Measurements from ENCODE around the gene PRDM7.

DNA sequence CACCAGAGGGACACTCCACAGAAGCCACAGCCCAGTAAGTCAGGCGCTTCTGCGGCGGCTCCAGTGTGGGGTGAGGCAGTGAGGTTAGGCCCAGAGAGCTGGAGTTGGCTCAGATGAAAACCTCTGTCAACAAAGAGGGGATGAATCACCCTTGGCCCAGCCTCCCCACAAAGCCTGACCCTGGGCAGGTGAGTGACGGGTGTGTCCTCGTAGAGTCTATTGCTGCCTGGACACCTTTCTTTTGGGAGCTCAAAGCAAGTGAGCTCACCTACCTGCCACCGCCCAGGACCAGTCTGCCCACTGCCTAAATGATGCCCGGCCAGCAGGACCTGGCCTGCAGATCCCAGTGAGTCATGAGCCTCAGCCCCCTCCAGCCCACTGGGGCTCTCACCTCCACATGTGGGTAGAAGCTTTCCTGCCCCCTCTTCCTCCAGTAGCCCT lies 33.0 kb downstream of the PRDM7 start:
- TF ChIP-seq POLR2AphosphoS5 (IDR thresholded peaks at IDR 0.05; ENCODE audit: low read depth, low read length) (no peak), TAF1 (IDR thresholded peaks at IDR 0.05; ENCODE audit: borderline replicate concordance, insufficient read depth, low read length) (no peak)
- TF ChIP-seq, protein P1, sequence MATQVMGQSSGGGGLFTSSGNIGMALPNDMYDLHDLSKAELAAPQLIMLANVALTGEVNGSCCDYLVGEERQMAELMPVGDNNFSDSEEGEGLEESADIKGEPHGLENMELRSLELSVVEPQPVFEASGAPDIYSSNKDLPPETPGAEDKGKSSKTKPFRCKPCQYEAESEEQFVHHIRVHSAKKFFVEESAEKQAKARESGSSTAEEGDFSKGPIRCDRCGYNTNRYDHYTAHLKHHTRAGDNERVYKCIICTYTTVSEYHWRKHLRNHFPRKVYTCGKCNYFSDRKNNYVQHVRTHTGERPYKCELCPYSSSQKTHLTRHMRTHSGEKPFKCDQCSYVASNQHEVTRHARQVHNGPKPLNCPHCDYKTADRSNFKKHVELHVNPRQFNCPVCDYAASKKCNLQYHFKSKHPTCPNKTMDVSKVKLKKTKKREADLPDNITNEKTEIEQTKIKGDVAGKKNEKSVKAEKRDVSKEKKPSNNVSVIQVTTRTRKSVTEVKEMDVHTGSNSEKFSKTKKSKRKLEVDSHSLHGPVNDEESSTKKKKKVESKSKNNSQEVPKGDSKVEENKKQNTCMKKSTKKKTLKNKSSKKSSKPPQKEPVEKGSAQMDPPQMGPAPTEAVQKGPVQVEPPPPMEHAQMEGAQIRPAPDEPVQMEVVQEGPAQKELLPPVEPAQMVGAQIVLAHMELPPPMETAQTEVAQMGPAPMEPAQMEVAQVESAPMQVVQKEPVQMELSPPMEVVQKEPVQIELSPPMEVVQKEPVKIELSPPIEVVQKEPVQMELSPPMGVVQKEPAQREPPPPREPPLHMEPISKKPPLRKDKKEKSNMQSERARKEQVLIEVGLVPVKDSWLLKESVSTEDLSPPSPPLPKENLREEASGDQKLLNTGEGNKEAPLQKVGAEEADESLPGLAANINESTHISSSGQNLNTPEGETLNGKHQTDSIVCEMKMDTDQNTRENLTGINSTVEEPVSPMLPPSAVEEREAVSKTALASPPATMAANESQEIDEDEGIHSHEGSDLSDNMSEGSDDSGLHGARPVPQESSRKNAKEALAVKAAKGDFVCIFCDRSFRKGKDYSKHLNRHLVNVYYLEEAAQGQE (IDR thresholded peaks at IDR 0.05; ENCODE audit: insufficient read depth in 1 of 2, low read depth in 2 of 2, low read length in 2 of 2): no peak
